A549 treated with AZD9567 at 1 μM for 4 hours (cell line): ENCODE data around the gene SPP2. TPM values are rescaled to one million over a fixed set of nuclear protein-coding genes. Genes with fewer than 3 reads are reported as not detected.

Source experiments
- total RNA-seq: library from RNA; stranded (reverse); fragments of 200-300 nt; extraction: Qiagen RNA extraction; gene quantifications from 5 replicates; pipeline ENCODE4 v1.2.3, GENCODE V29; 2022; ENCODE audit not compliant: insufficient read depth

The SPP2 gene, protein sequence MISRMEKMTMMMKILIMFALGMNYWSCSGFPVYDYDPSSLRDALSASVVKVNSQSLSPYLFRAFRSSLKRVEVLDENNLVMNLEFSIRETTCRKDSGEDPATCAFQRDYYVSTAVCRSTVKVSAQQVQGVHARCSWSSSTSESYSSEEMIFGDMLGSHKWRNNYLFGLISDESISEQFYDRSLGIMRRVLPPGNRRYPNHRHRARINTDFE
- not detected in 5 replicates for total RNA-seq

DNA sequence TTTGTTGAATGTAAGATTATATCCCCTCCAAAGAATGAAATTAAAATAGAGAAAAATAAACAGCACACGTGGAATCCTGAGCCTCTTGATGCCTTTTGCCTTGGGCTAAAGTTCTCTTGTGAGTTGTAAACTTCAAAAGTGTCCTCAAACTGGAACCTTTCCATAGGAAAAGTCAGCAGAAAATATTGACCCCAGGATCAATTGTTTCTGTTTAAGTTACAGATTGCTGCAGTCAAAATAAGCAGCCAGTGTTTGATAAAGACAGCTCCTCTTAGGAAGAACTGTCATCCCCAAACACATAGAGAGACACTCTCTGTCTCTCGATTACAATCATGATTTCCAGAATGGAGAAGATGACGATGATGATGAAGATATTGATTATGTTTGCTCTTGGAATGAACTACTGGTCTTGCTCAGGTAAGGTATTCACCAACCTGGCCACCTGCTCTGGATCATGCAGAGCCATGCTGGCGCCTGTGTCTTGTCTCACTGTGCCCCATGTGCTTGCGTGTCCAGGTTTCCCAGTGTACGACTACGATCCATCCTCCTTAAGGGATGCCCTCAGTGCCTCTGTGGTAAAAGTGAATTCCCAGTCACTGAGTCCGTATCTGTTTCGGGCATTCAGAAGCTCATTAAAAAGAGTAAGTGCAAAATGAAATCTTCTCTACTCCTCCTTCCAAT is at the start of gene SPP2:
SPP2 (plus strand) TSS at position 248 of the 681 bp plus-strand sequence; CDS start at position 333, 85 bp downstream.

Other genes starting within 250 kb of the SPP2 start
- gene HJURP, start 196.2 kb upstream of the SPP2 start, total RNA-seq = 56.2 to 79.4 TPM (median 58.4 TPM) in 5 replicates
- gene TRPM8, start 133.3 kb upstream of the SPP2 start, total RNA-seq = 0.24 to 0.38 TPM (median 0.28 TPM) in 3 of 5 replicates, not detected in the others